ENCODE results near the gene MYRIP. TPM values are rescaled to one million over a fixed set of nuclear protein-coding genes. Genes with fewer than 3 reads are reported as not detected.
A peak's percentile ranks its signal among the peaks of the same experiment; 100 is the strongest.

Gene MYRIP
- total RNA-seq, 1 donor: under 0.01 TPM

DNA sequence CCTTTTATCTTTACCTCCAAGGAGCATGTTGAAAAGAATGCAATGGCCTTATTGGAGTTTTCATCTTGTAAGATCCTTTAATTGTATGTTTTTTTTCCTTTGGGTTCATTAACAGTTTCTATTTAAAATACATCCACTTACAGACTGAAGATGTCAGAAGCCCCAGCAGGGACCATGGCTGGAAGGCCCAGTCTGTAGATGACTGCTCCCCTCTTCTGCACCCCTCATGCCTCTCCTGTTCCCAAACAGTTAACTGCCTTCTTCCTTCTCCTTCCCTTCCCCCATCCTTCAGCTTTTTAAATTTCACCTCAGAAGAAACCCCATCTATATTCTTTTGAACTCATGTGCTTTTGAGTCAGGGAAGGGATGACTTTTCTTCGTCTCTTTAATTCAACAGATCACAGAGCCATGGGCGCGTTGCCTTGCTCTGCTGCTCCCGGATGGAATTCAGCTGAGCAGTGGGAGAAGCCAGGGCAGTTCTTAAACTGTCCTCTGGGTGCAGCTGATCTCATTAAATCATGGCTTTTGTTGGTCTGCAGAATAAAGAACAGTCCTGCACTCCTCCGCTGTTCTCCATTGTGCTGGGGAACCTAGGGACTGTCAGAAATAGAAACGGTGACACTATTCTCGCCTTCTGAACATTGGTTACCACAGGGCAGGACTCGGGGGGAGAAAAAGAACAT lies 428.6 kb downstream of the MYRIP start:
- no peak for DNase-seq (ENCODE audit: insufficient read length, low spot score, missing footprints)
- Histone ChIP-seq H3K4me3 (ENCODE audit: insufficient read depth, low read length) (no peak overlapping the region), H3K4me2 (ENCODE audit: insufficient read depth, low read length) (no peak overlapping the region), H2AFZ (ENCODE audit: low read length) (no peak overlapping the region), H3K27me3 (ENCODE audit: insufficient read depth, low read length) (no peaks in the 10 kb centered on the region), H3K27ac (ENCODE audit: low read depth, low read length) (no peak overlapping the region), H3K4me1 (ENCODE audit: insufficient read depth, low read length) (no peaks in the 10 kb centered on the region), H3K36me3 (ENCODE audit: insufficient read depth, low read length) (no peaks in the 10 kb centered on the region), H4K20me1 (ENCODE audit: insufficient read depth, low read length) (no peaks in the 10 kb centered on the region), H3K79me2 (ENCODE audit: insufficient read depth, low read length) (no peaks in the 10 kb centered on the region), H3K9me3 (ENCODE audit: low read depth, low read length) (no peaks in the 10 kb centered on the region)
- TF ChIP-seq CTCF (IDR thresholded peaks at IDR 0.05; ENCODE audit: extremely low read depth, low read depth, low read length): peak; percentile 26

DNA sequence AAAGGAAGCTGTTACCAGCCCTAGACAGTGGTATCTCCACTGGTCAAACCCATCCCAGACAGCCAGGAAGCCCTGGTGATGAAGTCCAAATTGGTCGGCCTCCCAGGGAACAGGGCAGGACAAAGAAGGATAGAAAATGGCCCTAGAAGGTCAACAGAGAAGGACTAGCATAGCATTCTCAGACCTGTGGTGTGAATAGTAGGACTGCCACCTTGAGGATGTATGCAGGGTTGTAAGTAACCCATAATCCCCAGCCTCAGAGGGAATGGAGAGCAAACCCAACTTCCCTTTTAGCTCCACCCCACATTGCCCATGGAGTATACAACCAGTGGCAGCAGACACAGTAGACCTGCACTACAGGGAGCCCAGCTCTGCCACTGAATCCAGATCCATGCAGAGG lies 431.5 kb downstream of the MYRIP start:
- no peaks in the 10 kb centered on the region for H3K4me1 ChIP-seq (ENCODE audit: insufficient read depth, low read length)
- no peak for DNase-seq (ENCODE audit: insufficient read length, low spot score, missing footprints)
- H3K36me3 ChIP-seq (ENCODE audit: insufficient read depth, low read length): no peaks in the 10 kb centered on the region
- no peaks in the 10 kb centered on the region for H3K79me2 ChIP-seq (ENCODE audit: insufficient read depth, low read length)
- no peak for TF ChIP-seq CTCF (IDR thresholded peaks at IDR 0.05; ENCODE audit: extremely low read depth, low read depth, low read length)
- H4K20me1 ChIP-seq (ENCODE audit: insufficient read depth, low read length): no peaks in the 10 kb centered on the region
- no peak overlapping the region for H3K4me2 ChIP-seq (ENCODE audit: insufficient read depth, low read length)
- no peak overlapping the region for H3K27ac ChIP-seq (ENCODE audit: low read depth, low read length)
- no peaks in the 10 kb centered on the region for H3K9me3 ChIP-seq (ENCODE audit: low read depth, low read length)
- no peaks in the 10 kb centered on the region for H3K27me3 ChIP-seq (ENCODE audit: insufficient read depth, low read length)
- no peak overlapping the region for H3K4me3 ChIP-seq (ENCODE audit: insufficient read depth, low read length)
- no peak overlapping the region for H2AFZ ChIP-seq (ENCODE audit: low read length)

GRCh38 chr3:40242216-40242615 lies 432.8 kb downstream of the MYRIP start:
- H3K4me1 ChIP-seq (ENCODE audit: insufficient read depth, low read length): no peaks in the 10 kb centered on the region
- no peaks in the 10 kb centered on the region for H3K27me3 ChIP-seq (ENCODE audit: insufficient read depth, low read length)
- H3K4me3 ChIP-seq (ENCODE audit: insufficient read depth, low read length): no peak overlapping the region
- no peaks in the 10 kb centered on the region for H4K20me1 ChIP-seq (ENCODE audit: insufficient read depth, low read length)
- H3K9me3 ChIP-seq (ENCODE audit: low read depth, low read length): no peaks in the 10 kb centered on the region
- TF ChIP-seq CTCF (IDR thresholded peaks at IDR 0.05; ENCODE audit: extremely low read depth, low read depth, low read length): no peak
- no peaks in the 10 kb centered on the region for H3K36me3 ChIP-seq (ENCODE audit: insufficient read depth, low read length)
- DNase-seq (ENCODE audit: insufficient read length, low spot score, missing footprints): no peak
- no peaks in the 10 kb centered on the region for H3K79me2 ChIP-seq (ENCODE audit: insufficient read depth, low read length)
- no peak overlapping the region for H3K4me2 ChIP-seq (ENCODE audit: insufficient read depth, low read length)
- no peak overlapping the region for H2AFZ ChIP-seq (ENCODE audit: low read length)
- no peak overlapping the region for H3K27ac ChIP-seq (ENCODE audit: low read depth, low read length)

DNA sequence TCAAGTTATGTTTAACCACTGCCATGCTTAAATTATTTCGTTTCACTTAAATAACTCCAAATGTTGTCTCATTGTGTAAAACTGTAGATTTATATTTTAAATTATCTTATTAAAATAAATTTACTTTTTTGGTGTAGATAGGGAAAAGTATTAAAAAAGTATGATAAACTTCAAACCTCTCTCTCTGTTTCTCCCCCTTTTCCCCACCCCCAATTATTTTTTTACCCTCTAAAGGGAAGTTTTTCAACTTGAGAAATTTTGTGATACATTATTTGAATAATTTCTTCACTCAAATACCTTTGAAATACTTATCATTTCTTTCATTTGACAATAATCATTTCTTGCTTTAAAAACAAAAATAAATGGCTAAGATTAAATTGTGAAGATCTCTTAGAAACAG lies 433.2 kb downstream of the MYRIP start:
- no peaks in the 10 kb centered on the region for H3K79me2 ChIP-seq (ENCODE audit: insufficient read depth, low read length)
- H3K4me3 ChIP-seq (ENCODE audit: insufficient read depth, low read length): no peak overlapping the region
- no peak overlapping the region for H3K27ac ChIP-seq (ENCODE audit: low read depth, low read length)

More for the DNA sequence above, 433.2 kb downstream of the MYRIP start:
- DNase-seq (ENCODE audit: insufficient read length, low spot score, missing footprints): no peak
- H3K9me3 ChIP-seq (ENCODE audit: low read depth, low read length): no peaks in the 10 kb centered on the region
- TF ChIP-seq CTCF (IDR thresholded peaks at IDR 0.05; ENCODE audit: extremely low read depth, low read depth, low read length): no peak
- H3K27me3 ChIP-seq (ENCODE audit: insufficient read depth, low read length): no peaks in the 10 kb centered on the region
- no peaks in the 10 kb centered on the region for H3K36me3 ChIP-seq (ENCODE audit: insufficient read depth, low read length)
- no peak overlapping the region for H3K4me2 ChIP-seq (ENCODE audit: insufficient read depth, low read length)
- no peak overlapping the region for H2AFZ ChIP-seq (ENCODE audit: low read length)
- no peaks in the 10 kb centered on the region for H3K4me1 ChIP-seq (ENCODE audit: insufficient read depth, low read length)
- no peaks in the 10 kb centered on the region for H4K20me1 ChIP-seq (ENCODE audit: insufficient read depth, low read length)

All from osteoblast (primary cell).